Dendritic cell treated with granulocyte-macrophage colony-stimulating factor and Interleukin-4, amounts not matched to agents 40 ng/mL and 50 ng/mL, for 4 days (primary cell): Measurements from ENCODE around the gene ALKBH7.
A peak's percentile ranks its signal among the peaks of the same experiment; 100 is the strongest.
"Not testable (repeated sequence)": the region's sequence is repeated elsewhere in the genome, so short reads cannot be mapped to it uniquely, and the experiment has no call there.

Experiments used
- H3K27ac Mint-ChIP-seq: one replicate; pipeline ENCODE4 v1.8.0; 2022; ENCODE audit warnings: mild to moderate bottlenecking, mixed read lengths
- H3K27me3 Mint-ChIP-seq: one replicate; pipeline ENCODE4 v1.8.0; 2022; ENCODE audit warnings: mild to moderate bottlenecking, mixed read lengths
- H3K36me3 Mint-ChIP-seq: one replicate; pipeline ENCODE4 v1.8.0; 2022; ENCODE audit warnings: low read depth, mixed read lengths
- H3K4me1 Mint-ChIP-seq: one replicate; pipeline ENCODE4 v1.8.0; 2022; ENCODE audit warnings: low read depth, mixed read lengths
- H3K4me3 Mint-ChIP-seq: one replicate; pipeline ENCODE4 v1.8.0; 2022; ENCODE audit warnings: mild to moderate bottlenecking, moderate library complexity, mixed read lengths
- H3K9me3 Mint-ChIP-seq: one replicate; pipeline ENCODE4 v1.8.0; 2022; ENCODE audit warnings: mixed read lengths
- intact Hi-C: fragments of 100-400 bp; cut with micrococcal nuclease; formaldehyde crosslinking; loops from one replicate; pipeline ENCODE4 v1.15.0; 2022

ALKBH7 gene

GRCh38 chr19:6355321-6356040 is 17.1 kb upstream of the ALKBH7 start:
- intact Hi-C loops, H3K9me3 Mint-ChIP-seq, H3K36me3 Mint-ChIP-seq, H3K27me3 Mint-ChIP-seq, H3K4me1 Mint-ChIP-seq, H3K4me3 Mint-ChIP-seq, H3K27ac Mint-ChIP-seq: not testable (repeated sequence)

- Mint-ChIP-seq H3K36me3 (peaks cover 6% of the 10 kb centered on the region), H3K9me3 (no peaks in the 10 kb centered on the region)
Observed at GRCh38 chr19:6357174-6357573, 15.4 kb upstream of the ALKBH7 start.

GRCh38 chr19:6358003-6358402 is 14.6 kb upstream of the ALKBH7 start:
- intact Hi-C loops: no loop called here
- H3K27me3 Mint-ChIP-seq: no peaks in the 10 kb centered on the region
- peaks cover 12% of the 10 kb centered on the region for H3K36me3 Mint-ChIP-seq
- H3K4me3 Mint-ChIP-seq: no peak overlapping the region
- H3K4me1 Mint-ChIP-seq: peaks cover 10% of the 10 kb centered on the region
- no peak overlapping the region for H3K27ac Mint-ChIP-seq
- no peaks in the 10 kb centered on the region for H3K9me3 Mint-ChIP-seq

More at GRCh38 chr19:6357174-6357573, 15.4 kb upstream of the ALKBH7 start:
- intact Hi-C loops: no loop called here
- Mint-ChIP-seq H3K4me1 (peaks cover 3% of the 10 kb centered on the region), H3K27ac (no peak overlapping the region), H3K27me3 (no peaks in the 10 kb centered on the region), H3K4me3 (no peak overlapping the region)

GRCh38 chr19:6359568-6360341 is 12.8 kb upstream of the ALKBH7 start:
- intact Hi-C loops: no loop called here
- Mint-ChIP-seq H3K36me3 (peaks cover 22% of the 10 kb centered on the region), H3K4me3 (no peak overlapping the region), H3K4me1 (peaks cover 10% of the 10 kb centered on the region), H3K27me3 (no peaks in the 10 kb centered on the region), H3K9me3 (no peaks in the 10 kb centered on the region), H3K27ac (no peak overlapping the region)

- H3K4me3 Mint-ChIP-seq, intact Hi-C loops, H3K9me3 Mint-ChIP-seq, H3K27ac Mint-ChIP-seq, H3K27me3 Mint-ChIP-seq: not testable (repeated sequence)
- Mint-ChIP-seq H3K4me1 (peaks cover 10% of the 10 kb centered on the region), H3K36me3 (peaks cover 29% of the 10 kb centered on the region)
Observed at GRCh38 chr19:6360445-6360844, 12.1 kb upstream of the ALKBH7 start.

GRCh38 chr19:6360857-6361216 is 11.8 kb upstream of the ALKBH7 start:
- Mint-ChIP-seq H3K36me3 (peaks cover 33% of the 10 kb centered on the region), H3K4me1 (peaks cover 10% of the 10 kb centered on the region), H3K27ac (peak overlapping the region; percentile 78)
- H3K9me3 Mint-ChIP-seq, H3K4me3 Mint-ChIP-seq, H3K27me3 Mint-ChIP-seq: not testable (repeated sequence)
- intact Hi-C loops: loop anchor here (1.0 kb wide), 1 partner anchor 11 kb away; the partner anchor contains the start of gene ALKBH7

- Mint-ChIP-seq H3K36me3 (peaks cover 44% of the 10 kb centered on the region), H3K9me3 (no peaks in the 10 kb centered on the region), H3K4me3 (peak overlapping the region; percentile 89), H3K27me3 (no peaks in the 10 kb centered on the region), H3K27ac (peak overlapping the region; percentile 78), H3K4me1 (peaks cover 10% of the 10 kb centered on the region)
- intact Hi-C loops: no loop called here
Observed at GRCh38 chr19:6362027-6362350, 10.6 kb upstream of the ALKBH7 start.

GRCh38 chr19:6362351-6362801 is 10.2 kb upstream of the ALKBH7 start:
- no peaks in the 10 kb centered on the region for H3K27me3 Mint-ChIP-seq
- peak overlapping the region; percentile 89 for H3K4me3 Mint-ChIP-seq
- peaks cover 48% of the 10 kb centered on the region for H3K36me3 Mint-ChIP-seq
- H3K9me3 Mint-ChIP-seq: no peaks in the 10 kb centered on the region
- intact Hi-C loops: no loop called here
- peaks cover 10% of the 10 kb centered on the region for H3K4me1 Mint-ChIP-seq
- peak overlapping the region; percentile 78 for H3K27ac Mint-ChIP-seq

- H3K36me3 Mint-ChIP-seq: peaks cover 68% of the 10 kb centered on the region
- intact Hi-C loops: no loop called here
- no peak overlapping the region for H3K27ac Mint-ChIP-seq
- no peaks in the 10 kb centered on the region for H3K9me3 Mint-ChIP-seq
- peaks cover 12% of the 10 kb centered on the region for H3K4me1 Mint-ChIP-seq
- no peak overlapping the region for H3K4me3 Mint-ChIP-seq
- H3K27me3 Mint-ChIP-seq: no peaks in the 10 kb centered on the region
Observed at GRCh38 chr19:6364353-6364752, 8.2 kb upstream of the ALKBH7 start.

GRCh38 chr19:6373096-6373812 is 660 bp downstream of the ALKBH7 start:
- Mint-ChIP-seq H3K4me3 (peak overlapping the region; percentile 95), H3K9me3 (no peaks in the 10 kb centered on the region), H3K27me3 (no peaks in the 10 kb centered on the region), H3K27ac (peak overlapping the region; percentile 97), H3K4me1 (peaks cover 23% of the 10 kb centered on the region), H3K36me3 (peaks cover 58% of the 10 kb centered on the region)
- intact Hi-C loops: loop anchor here (1.0 to 5.0 kb wide), 2 partner anchors 20 to 49 kb away; partner anchors contain the start of genes GTF2F1 and KHSRP

GRCh38 chr19:6373813-6374108 is 1.2 kb downstream of the ALKBH7 start:
- intact Hi-C loops: loop anchor here (1.0 to 5.0 kb wide), 2 partner anchors 20 to 49 kb away; partner anchors contain the start of genes GTF2F1 and KHSRP
- H3K4me1 Mint-ChIP-seq: peaks cover 23% of the 10 kb centered on the region
- peak overlapping the region; percentile 97 for H3K27ac Mint-ChIP-seq
- H3K36me3 Mint-ChIP-seq: peaks cover 58% of the 10 kb centered on the region
- no peaks in the 10 kb centered on the region for H3K9me3 Mint-ChIP-seq
- H3K27me3 Mint-ChIP-seq: no peaks in the 10 kb centered on the region
- H3K4me3 Mint-ChIP-seq: peak overlapping the region; percentile 95

GRCh38 chr19:6374161-6374709 is 1.6 kb downstream of the ALKBH7 start:
- Mint-ChIP-seq H3K9me3 (no peaks in the 10 kb centered on the region), H3K4me1 (peaks cover 22% of the 10 kb centered on the region), H3K4me3 (no peak overlapping the region), H3K27me3 (no peaks in the 10 kb centered on the region), H3K36me3 (peaks cover 58% of the 10 kb centered on the region), H3K27ac (peak overlapping the region; percentile 12)
- intact Hi-C loops: loop anchor here (5.0 kb wide), 1 partner anchor 48 kb away; the partner anchor contains the start of gene KHSRP

GRCh38 chr19:6374711-6375410 is 2.3 kb downstream of the ALKBH7 start:
- H3K4me3 Mint-ChIP-seq: no peak overlapping the region
- intact Hi-C loops: loop anchor here (5.0 kb wide), 1 partner anchor 47 kb away; the partner anchor contains the start of gene KHSRP

More at GRCh38 chr19:6374711-6375410, 2.3 kb downstream of the ALKBH7 start:
- H3K4me1 Mint-ChIP-seq: peaks cover 16% of the 10 kb centered on the region
- peaks cover 58% of the 10 kb centered on the region for H3K36me3 Mint-ChIP-seq
- peak overlapping the region; percentile 12 for H3K27ac Mint-ChIP-seq
- no peaks in the 10 kb centered on the region for H3K27me3 Mint-ChIP-seq
- peaks cover 3% of the 10 kb centered on the region for H3K9me3 Mint-ChIP-seq
